K562 treated with DMSO at 1 percent for 4 hours (cell line): Measurements from ENCODE around the gene ZNF879. TPM values are rescaled to one million over a fixed set of nuclear protein-coding genes. Genes with fewer than 3 reads are reported as not detected.

Source experiments
- total RNA-seq: library from RNA; unstranded; fragments of 300-600 nt; gene quantifications from 2 replicates; pipeline ENCODE4 v1.2.3, GENCODE V29; 2022; ENCODE audit not compliant: insufficient read depth

Gene ZNF879
- 0.23 TPM in 1 of 2 replicates, not detected in the other for total RNA-seq

DNA sequence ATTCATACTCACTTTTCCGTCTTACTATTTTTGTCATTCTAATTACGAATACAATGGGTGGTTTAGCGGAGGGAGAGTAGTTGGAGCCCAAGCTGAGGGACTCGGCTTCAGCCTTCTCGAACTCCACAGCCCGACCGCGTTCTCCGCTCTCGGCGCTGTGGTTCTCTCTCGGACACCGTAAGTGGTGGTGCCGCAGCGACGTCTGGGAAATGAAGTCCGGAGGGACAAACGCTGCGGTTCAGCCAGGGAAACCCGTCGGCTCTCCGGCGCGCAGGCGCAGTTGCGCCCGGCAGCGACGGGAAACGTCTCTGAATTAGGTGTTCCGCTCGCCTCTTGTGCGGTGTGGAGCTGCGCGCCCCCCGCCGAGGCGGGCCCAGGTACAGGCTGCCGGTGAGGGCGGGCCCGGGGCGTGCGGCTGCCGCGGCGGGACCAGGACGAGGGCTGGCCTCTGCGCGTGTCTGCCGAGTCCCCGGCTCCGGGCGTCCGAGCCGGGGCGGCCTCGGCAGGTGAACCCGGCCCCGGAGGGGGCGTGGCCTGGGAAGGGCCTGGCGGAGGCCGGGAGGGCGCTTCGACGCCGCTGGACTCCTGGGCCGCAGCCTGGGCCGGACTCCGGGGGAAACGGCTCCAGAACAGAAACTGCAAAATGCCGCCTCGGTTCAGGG, at the start of gene ZNF879:
Gene ZNF879 (plus strand): TSS at position 277 of the 662 bp plus-strand sequence. CDS start 1,201 bp downstream, outside the sequence.

DNA sequence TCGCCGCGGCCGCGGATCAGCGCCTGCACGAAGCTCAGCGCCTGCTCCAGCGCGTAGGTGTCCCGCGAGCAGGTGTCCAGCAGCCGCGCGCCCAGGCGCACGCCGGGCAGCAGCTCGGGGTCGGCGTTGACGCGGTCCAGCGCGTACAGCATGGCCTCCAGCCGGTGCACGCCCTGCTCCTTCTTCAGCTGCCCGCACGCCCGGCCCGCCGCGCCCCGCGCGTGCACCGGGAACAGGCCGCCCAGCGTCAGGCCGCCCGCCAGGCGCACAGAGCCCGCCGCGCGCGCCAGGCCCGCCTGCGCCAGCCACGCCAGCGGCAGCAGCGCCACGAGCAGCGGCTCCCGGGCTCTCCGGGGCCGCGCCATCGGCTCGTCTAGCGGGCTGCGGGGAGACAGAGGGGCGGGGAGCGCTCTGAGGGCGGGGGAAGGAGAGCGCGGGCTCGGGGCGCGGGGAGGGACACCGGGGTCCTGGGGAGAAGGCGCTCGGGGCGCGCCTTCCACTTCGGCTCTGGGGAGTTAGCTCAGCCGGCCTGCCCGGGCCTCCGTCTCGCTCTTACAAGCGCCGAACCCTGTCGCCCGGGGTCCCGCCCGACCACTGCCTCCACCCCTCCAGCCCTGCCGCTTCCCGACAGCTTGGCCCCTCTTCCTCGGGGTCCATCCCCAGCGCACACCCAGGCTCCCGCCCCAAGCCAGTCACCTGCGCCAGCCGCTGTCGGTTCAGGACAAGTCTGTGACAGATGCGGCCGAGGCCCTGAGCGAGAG, 28.8 kb upstream of the ZNF879 start, which contains the start of gene GRM6:
Gene GRM6 (minus strand): TSS at position 741 of the 761 bp plus-strand sequence. CDS start 376 bp downstream, at position 365.

DNA sequence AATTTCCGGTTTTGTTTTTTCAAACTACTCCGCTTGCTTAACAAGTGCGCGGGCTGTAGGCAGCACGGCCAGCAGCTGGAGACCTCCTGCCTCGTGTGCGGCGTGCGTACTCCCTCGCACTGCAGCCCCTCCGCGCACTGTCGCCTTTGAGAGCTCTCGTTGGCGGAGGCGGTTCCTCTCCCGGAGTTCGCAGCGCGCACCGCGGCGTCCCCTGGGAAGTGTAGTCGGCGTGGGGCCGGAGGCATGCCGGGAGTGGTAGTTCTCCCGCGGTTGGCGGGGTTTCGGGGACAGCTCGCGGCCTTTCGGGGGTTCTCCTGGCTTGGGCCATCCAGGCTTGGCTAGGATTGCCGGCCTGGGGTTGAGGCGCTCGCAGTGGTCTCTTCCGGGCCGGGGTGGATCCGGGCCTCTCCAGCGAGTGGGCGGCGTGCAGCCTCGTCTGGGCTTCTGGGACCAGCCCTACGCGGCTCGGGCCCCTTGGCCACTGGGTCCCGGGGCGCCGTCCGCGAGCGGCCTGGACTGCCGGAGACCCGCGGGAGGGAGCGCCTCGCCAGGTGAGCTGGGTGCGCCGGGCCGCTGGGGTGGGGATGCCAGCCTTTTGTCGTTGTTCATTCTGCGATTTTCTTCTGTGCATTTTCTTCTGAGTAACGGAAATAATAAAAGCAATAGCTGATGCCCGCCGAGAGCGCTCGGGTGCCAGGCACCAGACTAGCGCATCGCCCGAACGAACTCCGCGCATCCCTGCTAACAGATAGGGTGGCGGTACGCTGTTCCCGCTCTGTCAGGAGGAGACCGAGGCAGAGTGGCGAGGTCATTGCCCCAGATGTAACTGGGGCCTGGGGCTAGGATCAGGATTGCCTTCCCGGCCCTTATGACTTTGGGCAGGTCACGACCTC, 36.8 kb downstream of the ZNF879 start, which contains the start of gene ZNF354C:
Gene ZNF354C (plus strand): TSS at position 258 of the 893 bp plus-strand sequence. CDS start 1,696 bp downstream, outside the sequence.

Other genes with a start within 250 kb of the ZNF879 start
- gene ZNF354B, start 163.9 kb upstream of the ZNF879 start, total RNA-seq, result 3.7 and 4.9 TPM in 2 replicates
- 0.91 TPM in 1 of 2 replicates, not detected in the other for gene ZFP2, start 127.9 kb upstream of the ZNF879 start, total RNA-seq
- gene ZNF454, start 82.6 kb upstream of the ZNF879 start, total RNA-seq, result not detected in 2 replicates
- gene GRM6, start 28.5 kb upstream of the ZNF879 start, total RNA-seq, result not detected in 2 replicates
- 0.10 and 0.28 TPM in 2 replicates for gene ZNF354C, start 36.6 kb downstream of the ZNF879 start, total RNA-seq